ENCODE data around the gene PLSCR4. TPM values are rescaled to one million over a fixed set of nuclear protein-coding genes. Genes with fewer than 3 reads are reported as not detected.

The PLSCR4 gene
- total and polyA plus RNA-seq, 2 donors from 2014 or later = 11.9 to 33.0 TPM

DNA sequence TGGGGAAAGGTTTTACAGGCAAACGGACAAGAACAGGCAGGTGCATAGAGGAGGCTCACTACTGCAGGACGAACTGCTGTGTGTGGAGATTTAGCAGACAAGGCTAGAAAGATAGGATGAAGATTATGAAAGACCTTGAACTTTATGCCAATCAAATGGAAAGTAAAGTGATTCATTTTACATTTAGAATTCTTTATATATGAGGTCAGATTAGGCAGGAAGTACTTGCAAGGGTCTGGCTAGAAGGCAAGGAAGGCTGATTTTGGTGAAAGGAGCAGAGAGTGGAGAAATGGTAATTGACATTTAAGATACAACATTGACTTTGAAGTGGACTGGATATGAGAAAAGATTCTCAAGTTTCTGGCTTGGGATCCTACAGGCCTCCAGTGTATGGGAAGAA, 33.6 kb downstream of the PLSCR4 start:
- Histone ChIP-seq H3K4me1 (ENCODE audit: control insufficient read depth in 2 of 3, insufficient read depth in 2 of 3, low read depth in 1 of 3, low read length in 3 of 3) (peaks cover 0 to 4% (median 0%) of the 10 kb centered on the region in 3 donors), H3K27me3 (ENCODE audit: control insufficient read depth, insufficient read depth, low read length) (no peaks in the 10 kb centered on the region), H3K9ac (ENCODE audit: low read length in 3 of 3) (no peak overlapping the region), H3K27ac (ENCODE audit: low read depth in 2 of 2, low read length in 2 of 2) (no peak overlapping the region), H3K4me3 (ENCODE audit: low read length in 3 of 3) (no peak overlapping the region), H3K9me3 (ENCODE audit: control insufficient read depth in 2 of 3, insufficient read depth in 1 of 3, low read length in 3 of 3) (no peaks in the 10 kb centered on the region), H3K36me3 (ENCODE audit: control insufficient read depth in 2 of 3, insufficient read depth in 3 of 3, low read length in 3 of 3) (peaks cover 0 to 6% (median 0%) of the 10 kb centered on the region in 3 donors)
- no peak for FAIRE-seq
- intact Hi-C loops (cut with DNase I) = loop anchor here (5.0 kb wide), 1 partner anchor 110 kb away; no protein-coding TSS in a partner anchor
- DNase-seq = no peak
- no peak for TF ChIP-seq CTCF (IDR thresholded peaks at IDR 0.05; ENCODE audit: borderline replicate concordance, extremely low read depth, insufficient read depth)

GRCh38 chr3:146214493-146214892, 36.4 kb downstream of the PLSCR4 start:
- Histone ChIP-seq H3K27ac (ENCODE audit: low read depth in 2 of 2, low read length in 2 of 2) (no peak overlapping the region), H3K36me3 (ENCODE audit: control insufficient read depth in 2 of 3, insufficient read depth in 3 of 3, low read length in 3 of 3) (peaks cover 0 to 6% (median 0%) of the 10 kb centered on the region in 3 donors), H3K9me3 (ENCODE audit: control insufficient read depth in 2 of 3, insufficient read depth in 1 of 3, low read length in 3 of 3) (no peaks in the 10 kb centered on the region), H3K9ac (ENCODE audit: low read length in 3 of 3) (no peak overlapping the region), H3K4me1 (ENCODE audit: control insufficient read depth in 2 of 3, insufficient read depth in 2 of 3, low read depth in 1 of 3, low read length in 3 of 3) (no peaks in the 10 kb centered on the region), H3K27me3 (ENCODE audit: control insufficient read depth, insufficient read depth, low read length) (no peaks in the 10 kb centered on the region), H3K4me3 (ENCODE audit: low read length in 3 of 3) (no peak overlapping the region)
- intact Hi-C loops (cut with DNase I) = no loop called here
- FAIRE-seq (no peak), DNase-seq (no peak)
- TF ChIP-seq CTCF (IDR thresholded peaks at IDR 0.05; ENCODE audit: borderline replicate concordance, extremely low read depth, insufficient read depth) = no peak

- H3K27me3 ChIP-seq (ENCODE audit: control insufficient read depth, insufficient read depth, low read length) = no peaks in the 10 kb centered on the region
- no peak overlapping the region for H3K27ac ChIP-seq (ENCODE audit: low read depth in 2 of 2, low read length in 2 of 2)
- intact Hi-C loops (cut with DNase I) = no loop called here
- H3K4me3 ChIP-seq (ENCODE audit: low read length in 3 of 3) = no peak overlapping the region
- DNase-seq (no peak), FAIRE-seq (no peak)
- peaks cover 0 to 7% (median 4%) of the 10 kb centered on the region in 3 donors for H3K36me3 ChIP-seq (ENCODE audit: control insufficient read depth in 2 of 3, insufficient read depth in 3 of 3, low read length in 3 of 3)
- no peaks in the 10 kb centered on the region for H3K4me1 ChIP-seq (ENCODE audit: control insufficient read depth in 2 of 3, insufficient read depth in 2 of 3, low read depth in 1 of 3, low read length in 3 of 3)
- H3K9me3 ChIP-seq (ENCODE audit: control insufficient read depth in 2 of 3, insufficient read depth in 1 of 3, low read length in 3 of 3) = no peaks in the 10 kb centered on the region
- H3K9ac ChIP-seq (ENCODE audit: low read length in 3 of 3) = no peak overlapping the region
- no peak for TF ChIP-seq CTCF (IDR thresholded peaks at IDR 0.05; ENCODE audit: borderline replicate concordance, extremely low read depth, insufficient read depth)
Measured at GRCh38 chr3:146209371-146209770, 41.5 kb downstream of the PLSCR4 start.

DNA sequence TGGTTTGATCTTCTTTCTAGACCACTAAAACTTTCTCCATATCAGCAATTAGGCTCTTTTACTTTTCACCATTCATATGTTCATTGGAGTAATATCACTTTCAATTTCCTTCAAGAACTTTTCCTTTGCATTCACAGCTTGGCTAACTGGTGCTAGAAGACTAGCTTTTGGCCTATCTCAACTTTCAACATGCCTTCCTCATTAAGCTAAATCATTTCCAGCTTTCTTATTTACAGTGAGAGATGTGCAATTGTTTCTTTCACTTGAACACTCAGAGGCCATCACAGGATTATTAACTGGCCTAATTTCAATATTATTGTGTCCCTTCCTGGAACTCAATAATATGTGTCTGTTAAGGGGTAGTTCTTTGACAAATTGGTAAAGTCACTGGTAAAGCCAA, 47.1 kb downstream of the PLSCR4 start:
- Histone ChIP-seq H3K36me3 (ENCODE audit: control insufficient read depth in 2 of 3, insufficient read depth in 3 of 3, low read length in 3 of 3) (peaks cover 0 to 7% (median 6%) of the 10 kb centered on the region in 3 donors), H3K27me3 (ENCODE audit: control insufficient read depth, insufficient read depth, low read length) (no peaks in the 10 kb centered on the region), H3K4me3 (ENCODE audit: low read length in 3 of 3) (no peak overlapping the region), H3K27ac (ENCODE audit: low read depth in 2 of 2, low read length in 2 of 2) (no peak overlapping the region), H3K4me1 (ENCODE audit: control insufficient read depth in 2 of 3, insufficient read depth in 2 of 3, low read depth in 1 of 3, low read length in 3 of 3) (no peaks in the 10 kb centered on the region), H3K9ac (ENCODE audit: low read length in 3 of 3) (no peak overlapping the region), H3K9me3 (ENCODE audit: control insufficient read depth in 2 of 3, insufficient read depth in 1 of 3, low read length in 3 of 3) (no peaks in the 10 kb centered on the region)
- TF ChIP-seq CTCF (IDR thresholded peaks at IDR 0.05; ENCODE audit: borderline replicate concordance, extremely low read depth, insufficient read depth) = no peak
- intact Hi-C loops (cut with DNase I) = no loop called here
- DNase-seq (no peak), FAIRE-seq (no peak)
